Endodermal cell (in vitro differentiated cells): ENCODE data around the gene KCNQ1. TPM values are rescaled to one million over a fixed set of nuclear protein-coding genes. Genes with fewer than 3 reads are reported as not detected.

ENCODE experiments used
- DNase-seq: peaks from one replicate; pipeline ENCODE4 v3.0.0-alpha.2; 2017
- H3K27ac ChIP-seq: 2 replicates; pipeline ENCODE4 v1.5.1; 2013; ENCODE audit warnings: mild to moderate bottlenecking, low read depth, low read length, moderate library complexity
- H3K27me3 ChIP-seq: 2 replicates; pipeline ENCODE4 v1.6.1; 2013; ENCODE audit warnings: mild to moderate bottlenecking, low read length, moderate library complexity; ENCODE audit not compliant: insufficient read depth, control insufficient read depth, poor library complexity, severe bottlenecking
- H3K36me3 ChIP-seq: 2 replicates; pipeline ENCODE4 v1.7.0; 2013; ENCODE audit warnings: mild to moderate bottlenecking, low read length, moderate library complexity; ENCODE audit not compliant: control insufficient read depth, insufficient read depth
- H3K4me1 ChIP-seq: one replicate; pipeline ENCODE4 v1.7.0; 2013; ENCODE audit warnings: low read length; ENCODE audit not compliant: control insufficient read depth, insufficient read depth
- H3K4me3 ChIP-seq: 2 replicates; pipeline ENCODE4 v1.5.1; 2013; ENCODE audit warnings: mild to moderate bottlenecking, low read length, moderate library complexity
- H3K9ac ChIP-seq: 2 replicates; pipeline ENCODE4 v1.6.1; 2013; ENCODE audit warnings: mild to moderate bottlenecking, low read length, moderate library complexity; ENCODE audit not compliant: poor library complexity, severe bottlenecking; ENCODE audit errors: extremely low read depth
- H3K9me3 ChIP-seq: 2 replicates; pipeline ENCODE4 v1.6.1; 2013; ENCODE audit warnings: mild to moderate bottlenecking, low read length, moderate library complexity; ENCODE audit not compliant: control insufficient read depth
- H3K27ac Mint-ChIP-seq: 2 replicates; pipeline ENCODE4 v1.8.0; 2020; ENCODE audit warnings: mixed read lengths
- H3K27me3 Mint-ChIP-seq: 2 replicates; pipeline ENCODE4 v1.8.0; 2021; ENCODE audit warnings: mild to moderate bottlenecking, mixed read lengths; ENCODE audit not compliant: insufficient read depth
- H3K36me3 Mint-ChIP-seq: 2 replicates; pipeline ENCODE4 v1.8.0; 2020; ENCODE audit warnings: low read depth, mixed read lengths
- H3K4me1 Mint-ChIP-seq: 2 replicates; pipeline ENCODE4 v1.8.0; 2020; ENCODE audit warnings: mixed read lengths
- H3K4me3 Mint-ChIP-seq: 2 replicates; pipeline ENCODE4 v1.8.0; 2020; ENCODE audit warnings: mild to moderate bottlenecking, moderate library complexity, mixed read lengths
- H3K9me3 Mint-ChIP-seq: 2 replicates; pipeline ENCODE4 v1.8.0; 2020; ENCODE audit warnings: mild to moderate bottlenecking, mixed read lengths
- WGBS, 2 experiments: methylation state at CpG; one replicate each; pipeline versions ENCODE4 v1.1.5 to v1.1.7; 2013; ENCODE audit warnings: missing lambda C conversion rate in 2 of 2, mixed read lengths in 1 of 2; ENCODE audit not compliant: insufficient coverage in 1 of 2, insufficient read length in 1 of 2; 5-methylcytosine and 5-hydroxymethylcytosine counted together
- total RNA-seq, 2 donors: library from RNA; stranded (reverse); fragmentation: NEBNext Ultra II Directional in 1 of 2; extraction: Animal tissue kit (Norgen Biotek cat#: 25700) in 1 of 2; gene quantifications; 2 replicates in 1 of 2; 3 replicates in 1 of 2; pipeline ENCODE4 v1.2.1, GENCODE V29; 2021
- TF ChIP-seq, protein P1 (sequence below): fragments of 200-600 bp; sonication (generic); conservative IDR thresholded peaks from 2 replicates; pipeline ENCODE4 v1.5.0; 2021; ENCODE audit warnings: antibody characterized with exemption, mild to moderate bottlenecking

Gene KCNQ1
- total RNA-seq, 2 donors from 2014 or later = 1.8 to 3.5 TPM

DNA sequence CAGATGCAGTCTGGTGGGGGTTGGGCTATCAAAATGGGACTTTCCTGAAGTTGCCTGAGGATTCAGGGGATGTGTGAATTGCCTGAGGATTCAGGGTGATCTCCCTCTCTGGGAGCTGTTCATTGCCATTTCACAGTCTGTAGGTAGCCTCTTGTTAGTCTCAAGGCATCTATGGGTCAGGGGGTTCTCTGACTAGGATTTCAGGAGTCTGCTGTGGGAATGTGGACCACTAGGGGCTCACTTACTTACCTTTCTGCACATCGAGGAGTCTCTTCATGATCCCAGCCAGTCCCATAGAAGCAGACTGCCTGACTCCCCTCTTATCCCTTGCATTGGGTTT, 200.9 kb downstream of the KCNQ1 start:
- H3K9ac ChIP-seq = no peak overlapping the region
- Mint-ChIP-seq H3K4me3 (no peak overlapping the region), H3K27ac (no peak overlapping the region), H3K27me3 (peaks cover 79% of the 10 kb centered on the region), H3K4me1 (no peaks in the 10 kb centered on the region), H3K9me3 (peaks cover 99% of the 10 kb centered on the region), H3K36me3 (peaks cover 5% of the 10 kb centered on the region)
- TF ChIP-seq, protein P1, sequence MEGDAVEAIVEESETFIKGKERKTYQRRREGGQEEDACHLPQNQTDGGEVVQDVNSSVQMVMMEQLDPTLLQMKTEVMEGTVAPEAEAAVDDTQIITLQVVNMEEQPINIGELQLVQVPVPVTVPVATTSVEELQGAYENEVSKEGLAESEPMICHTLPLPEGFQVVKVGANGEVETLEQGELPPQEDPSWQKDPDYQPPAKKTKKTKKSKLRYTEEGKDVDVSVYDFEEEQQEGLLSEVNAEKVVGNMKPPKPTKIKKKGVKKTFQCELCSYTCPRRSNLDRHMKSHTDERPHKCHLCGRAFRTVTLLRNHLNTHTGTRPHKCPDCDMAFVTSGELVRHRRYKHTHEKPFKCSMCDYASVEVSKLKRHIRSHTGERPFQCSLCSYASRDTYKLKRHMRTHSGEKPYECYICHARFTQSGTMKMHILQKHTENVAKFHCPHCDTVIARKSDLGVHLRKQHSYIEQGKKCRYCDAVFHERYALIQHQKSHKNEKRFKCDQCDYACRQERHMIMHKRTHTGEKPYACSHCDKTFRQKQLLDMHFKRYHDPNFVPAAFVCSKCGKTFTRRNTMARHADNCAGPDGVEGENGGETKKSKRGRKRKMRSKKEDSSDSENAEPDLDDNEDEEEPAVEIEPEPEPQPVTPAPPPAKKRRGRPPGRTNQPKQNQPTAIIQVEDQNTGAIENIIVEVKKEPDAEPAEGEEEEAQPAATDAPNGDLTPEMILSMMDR = peak; percentile 38
- H3K4me3 ChIP-seq = peak overlapping the region; percentile 50
- H3K36me3 ChIP-seq = no peaks in the 10 kb centered on the region
- no peaks in the 10 kb centered on the region for H3K27me3 ChIP-seq
- 86 to 95% methylated on average over 1 of the region's 1 CpG for WGBS, 2 experiments
- peaks cover 100% of the 10 kb centered on the region for H3K9me3 ChIP-seq
- no peak for DNase-seq
- no peaks in the 10 kb centered on the region for H3K4me1 ChIP-seq
- no peak overlapping the region for H3K27ac ChIP-seq

DNA sequence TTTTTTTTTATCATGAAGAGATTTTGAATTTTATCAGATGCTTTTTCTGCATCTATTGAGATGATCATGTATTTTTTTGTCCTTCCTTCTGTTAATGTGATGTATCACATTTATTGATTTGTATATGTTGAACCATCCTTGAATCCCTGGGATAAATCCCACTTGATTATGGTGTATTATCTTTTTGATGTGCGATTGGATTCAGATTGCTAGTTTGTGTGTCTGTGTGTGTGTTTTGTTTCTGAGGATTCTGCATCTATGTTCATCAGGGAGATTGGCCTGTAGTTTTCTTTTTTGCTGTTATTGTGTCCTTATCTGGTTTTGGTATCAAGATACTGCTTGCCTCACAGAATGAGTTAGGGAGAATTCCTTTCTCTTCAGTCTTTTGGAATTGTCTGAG, 202.4 kb downstream of the KCNQ1 start:
- Mint-ChIP-seq H3K4me1 (no peaks in the 10 kb centered on the region), H3K36me3 (peaks cover 6% of the 10 kb centered on the region), H3K27me3 (peaks cover 77% of the 10 kb centered on the region), H3K9me3 (peaks cover 99% of the 10 kb centered on the region), H3K27ac (no peak overlapping the region), H3K4me3 (no peak overlapping the region)
- WGBS, 2 experiments = 83 to 100% methylated on average over 1 of the region's 1 CpG
- no peaks in the 10 kb centered on the region for H3K27me3 ChIP-seq
- peak overlapping the region; percentile 50 for H3K4me3 ChIP-seq
- no peak overlapping the region for H3K9ac ChIP-seq
- no peak overlapping the region for H3K27ac ChIP-seq
- H3K9me3 ChIP-seq = peaks cover 100% of the 10 kb centered on the region
- TF ChIP-seq, protein P1 = no peak
- no peak for DNase-seq
- no peaks in the 10 kb centered on the region for H3K4me1 ChIP-seq
- no peaks in the 10 kb centered on the region for H3K36me3 ChIP-seq

DNA sequence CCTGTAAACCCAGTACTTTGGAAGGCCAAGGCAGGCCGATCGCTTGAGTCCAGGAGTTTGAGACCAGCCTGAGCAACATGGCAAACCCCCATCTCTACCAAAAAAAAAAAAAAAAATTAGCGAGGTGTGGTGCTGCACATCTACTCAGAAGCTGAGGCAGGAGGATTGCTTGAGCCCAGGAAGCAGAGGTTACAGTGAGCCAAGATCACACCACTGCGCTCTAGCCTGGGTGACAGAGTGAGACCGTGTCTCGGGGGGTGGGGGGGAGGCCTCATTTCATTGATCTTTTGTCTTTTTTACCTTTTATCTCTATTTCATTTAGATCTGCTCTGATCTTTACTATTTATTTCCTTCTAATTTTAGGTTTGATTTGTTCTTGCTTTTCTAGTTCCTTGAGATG, 203.1 kb downstream of the KCNQ1 start:
- H3K4me1 ChIP-seq = no peaks in the 10 kb centered on the region
- 93 to 100% methylated on average over 2 to 5 of the region's 6 CpGs for WGBS, 2 experiments
- peak overlapping the region; percentile 50 for H3K4me3 ChIP-seq
- DNase-seq = no peak
- peaks cover 100% of the 10 kb centered on the region for H3K9me3 Mint-ChIP-seq
- H3K36me3 ChIP-seq = no peaks in the 10 kb centered on the region
- no peaks in the 10 kb centered on the region for H3K4me1 Mint-ChIP-seq
- H3K36me3 Mint-ChIP-seq = peaks cover 9% of the 10 kb centered on the region
- H3K27me3 ChIP-seq = no peaks in the 10 kb centered on the region
- H3K9me3 ChIP-seq = peaks cover 100% of the 10 kb centered on the region
- TF ChIP-seq, protein P1 = no peak
- peaks cover 79% of the 10 kb centered on the region for H3K27me3 Mint-ChIP-seq
- no peak overlapping the region for H3K4me3 Mint-ChIP-seq
- no peak overlapping the region for H3K27ac ChIP-seq
- H3K27ac Mint-ChIP-seq = no peak overlapping the region
- H3K9ac ChIP-seq = no peak overlapping the region
